ENCODE data around the gene OR9Q1. TPM values are rescaled to one million over a fixed set of nuclear protein-coding genes. Genes with fewer than 3 reads are reported as not detected.

The OR9Q1 gene
- total and polyA plus RNA-seq, 2 experiments from 2014 or later, result not detected

DNA sequence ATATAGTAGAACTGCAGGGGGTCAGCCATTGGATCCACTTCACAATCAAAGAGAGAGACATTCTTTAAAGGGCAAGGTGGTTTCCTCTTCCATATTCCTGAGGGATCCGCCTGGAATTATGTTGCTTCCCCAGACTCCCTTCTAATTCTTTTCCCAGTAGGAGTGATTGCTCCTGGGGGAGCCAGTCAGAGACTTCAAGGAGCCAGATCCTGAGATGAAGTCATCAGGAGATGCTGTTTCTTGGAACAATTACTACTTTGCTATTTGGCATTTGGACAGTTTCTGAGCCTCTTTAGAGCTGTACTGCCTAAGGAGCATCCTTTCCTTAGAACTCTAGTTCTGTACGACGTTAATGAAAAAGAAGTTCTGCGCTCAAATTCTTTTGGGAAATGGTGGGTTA lies 163.3 kb downstream of the OR9Q1 start (continued):
- TF ChIP-seq, protein P1, sequence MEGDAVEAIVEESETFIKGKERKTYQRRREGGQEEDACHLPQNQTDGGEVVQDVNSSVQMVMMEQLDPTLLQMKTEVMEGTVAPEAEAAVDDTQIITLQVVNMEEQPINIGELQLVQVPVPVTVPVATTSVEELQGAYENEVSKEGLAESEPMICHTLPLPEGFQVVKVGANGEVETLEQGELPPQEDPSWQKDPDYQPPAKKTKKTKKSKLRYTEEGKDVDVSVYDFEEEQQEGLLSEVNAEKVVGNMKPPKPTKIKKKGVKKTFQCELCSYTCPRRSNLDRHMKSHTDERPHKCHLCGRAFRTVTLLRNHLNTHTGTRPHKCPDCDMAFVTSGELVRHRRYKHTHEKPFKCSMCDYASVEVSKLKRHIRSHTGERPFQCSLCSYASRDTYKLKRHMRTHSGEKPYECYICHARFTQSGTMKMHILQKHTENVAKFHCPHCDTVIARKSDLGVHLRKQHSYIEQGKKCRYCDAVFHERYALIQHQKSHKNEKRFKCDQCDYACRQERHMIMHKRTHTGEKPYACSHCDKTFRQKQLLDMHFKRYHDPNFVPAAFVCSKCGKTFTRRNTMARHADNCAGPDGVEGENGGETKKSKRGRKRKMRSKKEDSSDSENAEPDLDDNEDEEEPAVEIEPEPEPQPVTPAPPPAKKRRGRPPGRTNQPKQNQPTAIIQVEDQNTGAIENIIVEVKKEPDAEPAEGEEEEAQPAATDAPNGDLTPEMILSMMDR (conservative IDR thresholded peaks at IDR 0.05; ENCODE audit: low read depth in 2 of 2), result no peak
- TF ChIP-seq EZH2 (IDR thresholded peaks at IDR 0.05; ENCODE audit: low read depth, unreplicated experiment), result no peak
- TF ChIP-seq EZH2phosphoT487 (IDR thresholded peaks at IDR 0.05; ENCODE audit: unreplicated experiment), result no peak
- TF ChIP-seq, protein P2, sequence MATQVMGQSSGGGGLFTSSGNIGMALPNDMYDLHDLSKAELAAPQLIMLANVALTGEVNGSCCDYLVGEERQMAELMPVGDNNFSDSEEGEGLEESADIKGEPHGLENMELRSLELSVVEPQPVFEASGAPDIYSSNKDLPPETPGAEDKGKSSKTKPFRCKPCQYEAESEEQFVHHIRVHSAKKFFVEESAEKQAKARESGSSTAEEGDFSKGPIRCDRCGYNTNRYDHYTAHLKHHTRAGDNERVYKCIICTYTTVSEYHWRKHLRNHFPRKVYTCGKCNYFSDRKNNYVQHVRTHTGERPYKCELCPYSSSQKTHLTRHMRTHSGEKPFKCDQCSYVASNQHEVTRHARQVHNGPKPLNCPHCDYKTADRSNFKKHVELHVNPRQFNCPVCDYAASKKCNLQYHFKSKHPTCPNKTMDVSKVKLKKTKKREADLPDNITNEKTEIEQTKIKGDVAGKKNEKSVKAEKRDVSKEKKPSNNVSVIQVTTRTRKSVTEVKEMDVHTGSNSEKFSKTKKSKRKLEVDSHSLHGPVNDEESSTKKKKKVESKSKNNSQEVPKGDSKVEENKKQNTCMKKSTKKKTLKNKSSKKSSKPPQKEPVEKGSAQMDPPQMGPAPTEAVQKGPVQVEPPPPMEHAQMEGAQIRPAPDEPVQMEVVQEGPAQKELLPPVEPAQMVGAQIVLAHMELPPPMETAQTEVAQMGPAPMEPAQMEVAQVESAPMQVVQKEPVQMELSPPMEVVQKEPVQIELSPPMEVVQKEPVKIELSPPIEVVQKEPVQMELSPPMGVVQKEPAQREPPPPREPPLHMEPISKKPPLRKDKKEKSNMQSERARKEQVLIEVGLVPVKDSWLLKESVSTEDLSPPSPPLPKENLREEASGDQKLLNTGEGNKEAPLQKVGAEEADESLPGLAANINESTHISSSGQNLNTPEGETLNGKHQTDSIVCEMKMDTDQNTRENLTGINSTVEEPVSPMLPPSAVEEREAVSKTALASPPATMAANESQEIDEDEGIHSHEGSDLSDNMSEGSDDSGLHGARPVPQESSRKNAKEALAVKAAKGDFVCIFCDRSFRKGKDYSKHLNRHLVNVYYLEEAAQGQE (IDR thresholded peaks at IDR 0.05; ENCODE audit: unreplicated experiment), result no peak
- no peak for TF ChIP-seq ZNF331 (CRISPR knock-in tag; IDR thresholded peaks at IDR 0.05; ENCODE audit: low read depth)
- no peak for TF ChIP-seq NANOG (IDR thresholded peaks at IDR 0.05; ENCODE audit: borderline replicate concordance)

DNA sequence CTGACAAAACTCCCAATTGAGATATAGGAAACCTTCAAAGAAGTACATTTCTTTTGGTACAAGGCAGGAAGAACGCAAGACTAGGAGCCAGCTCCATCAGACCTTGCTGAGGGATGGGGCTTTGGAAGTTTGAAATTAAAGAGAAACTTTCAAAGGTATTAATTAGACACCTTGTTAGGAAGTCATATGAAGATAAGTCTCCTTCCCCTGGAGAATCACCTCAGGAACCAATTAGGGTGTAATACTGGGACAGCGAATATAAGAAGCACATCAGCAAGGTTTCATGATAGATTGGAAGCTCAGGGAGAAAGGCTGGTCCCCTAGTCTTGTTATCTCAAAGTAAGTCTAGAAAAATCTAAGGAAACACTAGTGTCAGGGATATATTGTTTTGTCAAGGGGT lies 165.1 kb downstream of the OR9Q1 start, which contains the start of gene OR9Q2:
Gene OR9Q2 (plus strand): TSS at position 301 of the 400 bp plus-strand sequence. CDS start 1,421 bp downstream, outside the sequence.
- no peak for ATAC-seq
- Histone ChIP-seq H3K4me2 (no peak within 1 kb of the TSS), H3K27ac (ENCODE audit: low read depth) (no peak within 1 kb of the TSS), H3K79me2 (replicated peaks; ENCODE audit: insufficient read depth) (no peaks in the 10 kb centered on the region), H3K4me3 (no peak within 1 kb of the TSS), H4K20me1 (replicated peaks; ENCODE audit: insufficient read depth) (no peaks in the 10 kb centered on the region), H2AFZ (no peak within 1 kb of the TSS), H3K9me2 (ENCODE audit: insufficient read depth) (peaks cover 31% of the 10 kb centered on the region), H3F3A (replicated peaks; ENCODE audit: low read depth) (no peaks in the 10 kb centered on the region), H3K36me3 (ENCODE audit: insufficient read depth) (no peaks in the 10 kb centered on the region), H3K27me3 (ENCODE audit: insufficient read depth) (no peaks in the 10 kb centered on the region), H3K4me1 (ENCODE audit: insufficient read depth) (no peaks in the 10 kb centered on the region)
- no peak within 1 kb of the TSS for H3K4me3 Mint-ChIP-seq
- no peak for DNase-seq (ENCODE audit: low spot score)
- H3K27ac Mint-ChIP-seq, result no peak within 1 kb of the TSS
- H3K4me1 Mint-ChIP-seq, result peaks cover 2% of the 10 kb centered on the region; the same call in 1 of the 3 replicates
- no peaks in the 10 kb centered on the region; the same call in 2 of the 3 replicates for H3K9me3 Mint-ChIP-seq
- H3K36me3 Mint-ChIP-seq (ENCODE audit: low read depth), result no peaks in the 10 kb centered on the region
- H3K27me3 Mint-ChIP-seq (ENCODE audit: insufficient read depth, low read depth, poor library complexity), result no peaks in the 10 kb centered on the region
- TF ChIP-seq EZH2phosphoT487 (IDR thresholded peaks at IDR 0.05; ENCODE audit: unreplicated experiment) (no peak), CREB1 (CRISPR knock-in tag; IDR thresholded peaks at IDR 0.05; ENCODE audit: low read depth) (no peak), ZNF331 (CRISPR knock-in tag; IDR thresholded peaks at IDR 0.05; ENCODE audit: low read depth) (no peak), NANOG (IDR thresholded peaks at IDR 0.05; ENCODE audit: borderline replicate concordance) (no peak), POLR2AphosphoS5 (IDR thresholded peaks at IDR 0.05; ENCODE audit: low read depth) (no peak), STAT1 (IDR thresholded peaks at IDR 0.05; ENCODE audit: unreplicated experiment) (no peak), JUNB (IDR thresholded peaks at IDR 0.05; ENCODE audit: unreplicated experiment) (no peak), EZH2 (IDR thresholded peaks at IDR 0.05; ENCODE audit: low read depth, unreplicated experiment) (no peak)
- TF ChIP-seq, protein P2 (IDR thresholded peaks at IDR 0.05; ENCODE audit: unreplicated experiment), result no peak
- TF ChIP-seq, protein P3, sequence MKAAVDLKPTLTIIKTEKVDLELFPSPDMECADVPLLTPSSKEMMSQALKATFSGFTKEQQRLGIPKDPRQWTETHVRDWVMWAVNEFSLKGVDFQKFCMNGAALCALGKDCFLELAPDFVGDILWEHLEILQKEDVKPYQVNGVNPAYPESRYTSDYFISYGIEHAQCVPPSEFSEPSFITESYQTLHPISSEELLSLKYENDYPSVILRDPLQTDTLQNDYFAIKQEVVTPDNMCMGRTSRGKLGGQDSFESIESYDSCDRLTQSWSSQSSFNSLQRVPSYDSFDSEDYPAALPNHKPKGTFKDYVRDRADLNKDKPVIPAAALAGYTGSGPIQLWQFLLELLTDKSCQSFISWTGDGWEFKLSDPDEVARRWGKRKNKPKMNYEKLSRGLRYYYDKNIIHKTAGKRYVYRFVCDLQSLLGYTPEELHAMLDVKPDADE (IDR thresholded peaks at IDR 0.05), result no peak
- TF ChIP-seq, protein P1 (conservative IDR thresholded peaks at IDR 0.05; ENCODE audit: low read depth in 2 of 2), result no peak

All from GM23338 (cell line).